ENCODE results near the gene CDK2AP2.
A peak's percentile ranks its signal among the peaks of the same experiment; 100 is the strongest.
"Not testable (repeated sequence)": the region's sequence is repeated elsewhere in the genome, so short reads cannot be mapped to it uniquely, and the experiment has no call there.

Gene CDK2AP2

DNA sequence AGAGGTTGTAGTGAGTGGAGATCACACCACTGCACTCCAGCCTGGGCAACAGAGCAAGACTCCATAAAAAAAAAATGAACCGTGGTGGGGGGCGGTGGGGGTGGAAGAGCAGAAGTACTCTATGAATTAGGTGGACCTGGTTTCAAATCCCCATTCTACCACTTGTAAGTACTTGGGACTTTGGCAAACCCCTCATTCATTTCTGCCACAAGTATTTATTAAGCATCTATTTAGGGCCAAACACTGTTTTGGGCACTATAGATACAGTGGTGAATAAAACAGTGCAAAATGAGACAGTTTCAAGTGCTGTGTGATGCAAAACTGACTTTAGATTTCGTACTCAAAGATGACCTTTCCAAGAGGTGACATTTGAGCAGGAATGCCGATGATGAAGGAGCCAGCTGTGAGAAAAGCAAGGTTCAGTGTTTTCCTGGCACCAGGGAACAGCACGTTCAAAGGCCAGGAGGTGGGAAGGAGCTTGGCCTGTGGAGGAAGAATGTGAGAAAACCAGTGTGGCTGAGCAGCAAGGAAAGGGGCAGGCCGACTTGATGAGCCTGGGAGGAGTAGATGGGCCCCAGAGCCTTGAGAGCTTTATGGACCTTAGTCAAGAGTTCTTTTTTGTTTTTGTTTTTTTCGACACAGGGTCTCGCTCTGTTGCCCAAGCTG lies 37.5 kb downstream of the CDK2AP2 start:
- Mint-ChIP-seq H3K36me3 (ENCODE audit: insufficient read depth) (peaks cover 8% of the 10 kb centered on the region), H3K27ac (ENCODE audit: low read depth) (no peak overlapping the region), H3K27me3 (no peaks in the 10 kb centered on the region), H3K9me3 (no peaks in the 10 kb centered on the region), H3K4me3 (peak overlapping the region; percentile 86), H3K4me1 (peaks cover 22% of the 10 kb centered on the region)
- ATAC-seq (replicated peaks; ENCODE audit: extremely low read depth, poor library complexity, severe bottlenecking) (no peak), DNase-seq (ENCODE audit: low spot score in 2 of 2) (no peak)

DNA sequence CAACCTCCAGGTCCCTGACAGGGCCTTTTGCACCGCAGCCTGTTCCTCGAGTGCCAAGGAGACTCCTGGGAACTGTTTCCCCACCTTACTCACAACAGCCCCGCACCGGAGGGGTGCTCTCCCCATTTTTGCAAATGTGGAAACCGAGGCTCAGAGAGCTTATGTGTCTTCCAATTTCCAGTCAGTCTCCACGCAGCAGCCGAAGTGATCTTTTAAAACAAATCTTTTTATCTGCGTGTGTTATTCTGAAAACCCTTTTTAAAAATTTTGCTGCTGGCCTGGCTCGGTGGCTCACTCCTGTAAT lies 38.5 kb downstream of the CDK2AP2 start:
- DNase-seq (ENCODE audit: low spot score in 2 of 2) (no peak), ATAC-seq (replicated peaks; ENCODE audit: extremely low read depth, poor library complexity, severe bottlenecking) (no peak)
- peaks cover 8% of the 10 kb centered on the region for H3K36me3 Mint-ChIP-seq (ENCODE audit: insufficient read depth)
- no peaks in the 10 kb centered on the region for H3K9me3 Mint-ChIP-seq
- peak overlapping the region; percentile 32 for H3K27ac Mint-ChIP-seq (ENCODE audit: low read depth)
- peaks cover 31% of the 10 kb centered on the region for H3K4me1 Mint-ChIP-seq
- H3K4me3 Mint-ChIP-seq: peak overlapping the region; percentile 86
- H3K27me3 Mint-ChIP-seq: no peaks in the 10 kb centered on the region

DNA sequence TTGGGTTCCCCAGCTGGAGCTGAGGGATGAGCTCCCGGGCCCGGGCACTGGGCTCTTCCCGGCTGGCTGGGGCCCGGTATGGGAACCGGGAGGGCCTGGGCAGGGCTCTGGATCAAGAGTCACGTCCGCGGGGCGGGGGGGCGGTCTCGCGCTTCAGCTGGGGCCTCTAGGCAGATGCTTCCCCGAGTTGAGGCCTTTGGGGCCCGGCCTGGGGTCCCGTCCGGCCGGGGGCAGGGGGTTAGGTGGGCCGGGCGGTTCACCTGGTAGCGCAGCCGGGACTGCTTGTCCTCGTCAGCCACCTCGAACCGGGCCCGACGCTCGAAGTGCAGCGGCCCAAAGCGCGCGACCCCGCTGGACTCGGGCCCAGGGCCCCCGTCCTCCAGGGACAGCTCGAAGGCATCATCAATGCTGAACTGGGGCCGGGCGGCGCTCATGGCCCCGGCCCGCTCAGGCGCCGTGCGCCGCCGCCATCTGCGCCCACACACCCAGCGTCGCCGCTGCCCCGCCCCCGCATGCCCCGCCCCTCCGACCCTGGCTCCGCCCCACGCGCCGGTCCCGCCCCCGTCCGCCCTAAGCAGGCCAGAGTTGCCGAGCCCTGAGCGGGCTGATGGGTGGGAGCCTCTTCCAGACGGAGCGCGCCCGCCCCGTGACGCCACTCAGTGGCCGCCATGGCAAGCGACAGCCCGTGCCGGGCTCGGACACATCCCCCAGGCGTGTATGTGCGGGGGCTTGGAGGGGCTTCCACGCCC lies 39.0 kb downstream of the CDK2AP2 start, which contains the start of gene TMEM134:
Gene TMEM134 (minus strand): TSS at position 493 of the 749 bp plus-strand sequence. CDS start 59 bp downstream, at position 434.
- Mint-ChIP-seq H3K27ac (ENCODE audit: low read depth) (peak within 1 kb of the TSS; percentile 61), H3K4me3 (peak within 1 kb of the TSS; percentile 86), H3K36me3 (ENCODE audit: insufficient read depth) (peaks cover 8% of the 10 kb centered on the region), H3K9me3 (no peaks in the 10 kb centered on the region), H3K27me3 (no peaks in the 10 kb centered on the region), H3K4me1 (peaks cover 31% of the 10 kb centered on the region)
- DNase-seq (ENCODE audit: low spot score in 2 of 2): peak; percentile 70 to 83
- ATAC-seq (replicated peaks; ENCODE audit: extremely low read depth, poor library complexity, severe bottlenecking): peak; percentile 73

DNA sequence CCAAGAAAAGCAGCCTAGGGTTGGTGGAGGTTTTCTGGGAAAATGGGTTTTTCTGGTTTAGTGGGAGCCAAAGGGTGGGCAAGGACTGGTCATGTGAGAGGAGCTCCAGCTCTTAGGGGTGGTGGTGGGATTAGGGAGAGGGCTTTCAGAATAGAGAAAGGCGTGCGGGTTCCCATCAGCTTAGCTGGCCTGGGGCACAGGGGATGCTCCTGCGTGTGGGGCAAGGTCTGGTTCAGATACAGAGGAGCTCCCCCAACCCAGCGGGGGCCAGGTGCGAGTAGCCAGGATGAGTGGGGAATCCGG lies 39.6 kb downstream of the CDK2AP2 start:
- DNase-seq (ENCODE audit: low spot score in 2 of 2) (no peak), ATAC-seq (replicated peaks; ENCODE audit: extremely low read depth, poor library complexity, severe bottlenecking) (no peak)
- peaks cover 8% of the 10 kb centered on the region for H3K36me3 Mint-ChIP-seq (ENCODE audit: insufficient read depth)
- H3K27me3 Mint-ChIP-seq: no peaks in the 10 kb centered on the region
- no peaks in the 10 kb centered on the region for H3K9me3 Mint-ChIP-seq
- peak overlapping the region; percentile 61 for H3K27ac Mint-ChIP-seq (ENCODE audit: low read depth)
- peak overlapping the region; percentile 86 for H3K4me3 Mint-ChIP-seq
- peaks cover 31% of the 10 kb centered on the region for H3K4me1 Mint-ChIP-seq

DNA sequence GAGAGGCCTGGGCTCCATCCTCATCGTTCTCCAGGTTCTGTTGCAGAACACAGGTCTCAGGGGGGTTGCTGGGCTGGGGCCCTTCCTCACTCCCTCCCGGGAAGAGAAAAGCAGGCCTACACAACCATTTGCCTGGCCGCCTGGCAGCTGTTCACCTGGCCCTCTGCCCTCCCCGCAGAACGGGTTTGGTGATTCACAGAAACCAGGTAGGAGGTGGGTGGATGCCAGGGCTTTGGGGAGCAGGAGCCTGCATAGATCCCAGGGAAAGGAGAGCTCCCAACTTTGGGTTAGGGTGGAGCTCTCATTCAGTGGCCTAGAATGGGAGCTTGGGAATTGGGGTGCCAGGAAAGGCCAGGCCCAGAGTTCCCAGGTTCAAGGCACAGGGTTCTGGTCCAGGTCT lies 39.9 kb downstream of the CDK2AP2 start:
- DNase-seq (ENCODE audit: low spot score in 2 of 2) (no peak), ATAC-seq (replicated peaks; ENCODE audit: extremely low read depth, poor library complexity, severe bottlenecking) (no peak)
- Mint-ChIP-seq H3K27me3 (no peaks in the 10 kb centered on the region), H3K27ac (ENCODE audit: low read depth) (peak overlapping the region; percentile 61), H3K36me3 (ENCODE audit: insufficient read depth) (peaks cover 8% of the 10 kb centered on the region), H3K9me3 (no peaks in the 10 kb centered on the region), H3K4me1 (peaks cover 31% of the 10 kb centered on the region), H3K4me3 (peak overlapping the region; percentile 86)

DNA sequence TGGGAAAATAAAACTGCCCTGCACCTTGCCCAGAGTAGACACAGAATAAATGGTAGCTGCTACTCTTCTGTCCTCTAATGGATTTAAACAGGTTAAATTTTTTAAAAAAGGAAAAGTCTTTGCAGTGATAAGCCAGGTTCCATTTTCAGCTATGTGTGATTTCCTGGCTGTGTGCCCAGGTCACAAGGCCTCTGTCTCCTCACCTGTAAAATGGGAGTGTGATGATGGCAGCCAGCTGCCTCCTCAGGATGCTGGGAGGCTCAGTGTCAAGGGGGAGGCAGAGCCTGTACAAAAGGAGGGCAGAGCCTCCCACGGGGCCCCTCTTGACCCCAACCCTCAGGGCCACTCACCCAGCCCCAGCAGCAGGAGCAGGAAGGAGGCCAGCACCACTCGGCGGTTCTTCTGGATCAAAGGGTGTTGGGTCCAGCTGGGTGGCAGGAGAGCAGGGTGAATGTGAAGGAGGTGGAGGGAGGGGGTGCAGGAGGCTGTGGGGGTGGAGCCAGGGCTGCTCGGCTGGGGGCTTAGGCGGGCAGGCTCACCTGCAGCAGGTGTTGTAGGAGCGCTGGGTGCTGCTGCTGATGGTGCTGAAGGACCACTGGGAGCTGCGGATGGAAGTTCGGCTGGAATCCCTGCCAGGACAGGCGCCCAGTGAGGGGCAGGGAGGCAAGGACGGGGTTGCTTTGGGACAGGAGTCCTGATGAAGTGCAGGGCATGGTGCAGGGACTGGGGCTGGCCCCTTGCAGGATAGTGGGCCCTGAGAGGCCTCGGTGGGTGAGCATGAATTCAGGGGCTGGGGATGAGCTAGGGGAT lies 40.8 kb downstream of the CDK2AP2 start:
- Mint-ChIP-seq H3K27me3 (no peaks in the 10 kb centered on the region), H3K9me3 (no peaks in the 10 kb centered on the region), H3K27ac (ENCODE audit: low read depth) (peak overlapping the region; percentile 61), H3K4me1 (peaks cover 31% of the 10 kb centered on the region), H3K36me3 (ENCODE audit: insufficient read depth) (peaks cover 8% of the 10 kb centered on the region), H3K4me3 (peak overlapping the region; percentile 86)
- DNase-seq (ENCODE audit: low spot score in 2 of 2) (no peak), ATAC-seq (replicated peaks; ENCODE audit: extremely low read depth, poor library complexity, severe bottlenecking) (no peak)

DNA sequence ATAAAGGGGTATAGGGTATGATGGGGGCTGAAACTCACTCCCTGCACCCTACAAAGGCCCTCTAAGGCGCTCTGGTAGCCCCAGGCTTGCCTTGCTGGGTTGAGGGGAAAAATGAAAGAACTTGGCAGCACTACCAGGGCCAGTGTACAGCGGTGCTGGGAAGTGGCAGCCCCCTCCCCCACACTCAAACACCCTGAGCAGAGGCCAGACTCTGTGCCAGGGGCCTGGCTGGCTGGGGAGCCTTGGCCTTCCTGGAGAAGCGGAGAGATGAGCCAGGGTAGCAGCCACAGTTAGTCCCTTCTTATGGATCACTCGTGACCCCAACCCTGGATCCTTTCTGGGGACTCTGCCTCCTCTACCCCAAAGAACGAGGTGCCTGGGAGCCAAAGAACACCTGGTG lies 41.6 kb downstream of the CDK2AP2 start:
- no peak for DNase-seq (ENCODE audit: low spot score in 2 of 2)
- peaks cover 31% of the 10 kb centered on the region for H3K4me1 Mint-ChIP-seq
- no peaks in the 10 kb centered on the region for H3K9me3 Mint-ChIP-seq
- H3K36me3 Mint-ChIP-seq (ENCODE audit: insufficient read depth): peaks cover 8% of the 10 kb centered on the region
- H3K4me3 Mint-ChIP-seq: peak overlapping the region; percentile 86
- H3K27ac Mint-ChIP-seq (ENCODE audit: low read depth): no peak overlapping the region
- H3K27me3 Mint-ChIP-seq: no peaks in the 10 kb centered on the region
- ATAC-seq (replicated peaks; ENCODE audit: extremely low read depth, poor library complexity, severe bottlenecking): no peak

DNA sequence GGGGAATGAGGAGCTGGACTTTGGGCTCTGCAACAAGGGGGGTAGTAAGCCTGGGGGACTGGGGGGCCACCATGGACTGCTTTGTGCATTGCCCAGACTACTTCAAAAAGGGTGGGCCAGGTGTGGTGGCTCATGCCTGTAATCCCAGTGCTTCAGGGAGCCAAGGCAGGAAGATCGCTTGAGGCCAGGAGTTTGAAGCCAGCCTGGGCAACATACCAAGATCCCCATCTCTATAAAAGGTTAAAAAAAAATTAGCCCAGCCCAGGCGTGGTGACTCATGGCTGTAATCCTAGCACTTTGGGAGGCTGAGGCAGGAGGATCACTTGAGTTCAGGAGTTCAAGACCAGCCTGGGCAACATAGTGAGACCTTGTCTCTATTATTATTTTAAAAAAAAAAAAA lies 42.4 kb downstream of the CDK2AP2 start:
- H3K9me3 Mint-ChIP-seq; H3K27me3 Mint-ChIP-seq; ATAC-seq (replicated peaks; ENCODE audit: extremely low read depth, poor library complexity, severe bottlenecking); DNase-seq (ENCODE audit: low spot score in 2 of 2): not testable (repeated sequence)
- peaks cover 10% of the 10 kb centered on the region for H3K36me3 Mint-ChIP-seq (ENCODE audit: insufficient read depth)
- peaks cover 31% of the 10 kb centered on the region for H3K4me1 Mint-ChIP-seq
- peak overlapping the region; percentile 88 for H3K4me3 Mint-ChIP-seq
- H3K27ac Mint-ChIP-seq (ENCODE audit: low read depth): peak overlapping the region; percentile 84

DNA sequence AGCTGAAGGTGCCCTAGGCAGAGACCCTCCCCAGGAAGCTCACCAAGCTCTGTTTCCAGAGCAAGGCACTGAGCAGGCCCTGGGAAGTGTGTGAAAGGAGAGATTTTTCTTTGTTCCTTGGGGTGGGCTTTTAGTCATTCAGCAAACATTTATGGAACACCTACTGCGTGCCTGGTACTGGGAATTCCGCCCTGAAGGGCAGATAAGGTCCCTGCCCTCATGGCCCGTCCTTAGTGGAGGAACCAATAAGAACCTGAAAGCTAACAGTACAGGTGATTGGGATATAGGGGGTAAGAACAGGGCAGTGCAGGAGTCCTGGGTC lies 42.8 kb downstream of the CDK2AP2 start:
- DNase-seq (ENCODE audit: low spot score in 2 of 2): no peak
- peaks cover 31% of the 10 kb centered on the region for H3K4me1 Mint-ChIP-seq

DNA sequence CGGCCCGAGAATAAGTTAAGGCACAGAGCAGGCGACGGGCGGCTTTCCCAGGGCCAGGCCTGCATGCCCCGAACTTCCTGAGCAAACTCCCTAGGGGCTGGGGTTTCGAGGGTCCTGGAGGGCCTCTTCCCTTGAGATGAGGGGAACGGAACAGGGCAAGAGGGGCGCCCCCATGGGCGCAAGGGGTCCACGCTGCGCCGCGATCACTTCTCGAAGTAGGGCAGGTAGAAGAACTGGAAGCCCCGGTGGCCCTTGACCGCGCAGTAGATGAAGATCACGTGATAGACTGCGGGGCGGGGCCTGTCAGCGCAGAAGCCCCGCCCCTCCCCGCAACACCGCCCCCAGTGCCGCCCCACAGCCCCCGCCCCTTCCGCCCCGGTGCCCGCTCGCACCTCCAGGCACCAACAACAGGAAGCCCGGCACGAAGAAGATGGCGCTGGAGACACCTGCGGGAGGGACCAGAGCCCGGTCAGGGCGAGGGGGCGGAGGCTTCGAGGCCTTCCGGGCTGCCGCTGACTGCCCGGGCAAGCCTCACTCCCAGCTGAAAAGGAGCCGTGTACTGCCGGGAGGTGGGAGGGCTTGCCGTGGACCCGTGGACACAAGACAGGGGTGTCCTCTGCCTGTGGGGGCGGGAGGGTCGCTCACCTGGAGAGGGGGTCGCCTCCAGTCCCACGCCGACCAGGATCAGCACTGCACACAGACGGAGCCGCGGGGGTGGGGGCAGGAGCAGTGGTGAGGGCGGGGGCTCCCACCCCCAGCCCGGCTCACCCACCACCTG lies 43.4 kb downstream of the CDK2AP2 start:
- Mint-ChIP-seq H3K36me3 (ENCODE audit: insufficient read depth) (peaks cover 12% of the 10 kb centered on the region), H3K27me3 (no peaks in the 10 kb centered on the region), H3K9me3 (no peaks in the 10 kb centered on the region), H3K27ac (ENCODE audit: low read depth) (peak overlapping the region; percentile 84), H3K4me3 (peak overlapping the region; percentile 88), H3K4me1 (peaks cover 31% of the 10 kb centered on the region)
- peak; percentile 84 for ATAC-seq (replicated peaks; ENCODE audit: extremely low read depth, poor library complexity, severe bottlenecking)
- peak; percentile 79 to 87 for DNase-seq (ENCODE audit: low spot score in 2 of 2)

More for the DNA sequence above, 42.8 kb downstream of the CDK2AP2 start:
- Mint-ChIP-seq H3K4me3 (peak overlapping the region; percentile 88), H3K27me3 (no peaks in the 10 kb centered on the region), H3K36me3 (ENCODE audit: insufficient read depth) (peaks cover 10% of the 10 kb centered on the region), H3K27ac (ENCODE audit: low read depth) (peak overlapping the region; percentile 84), H3K9me3 (no peaks in the 10 kb centered on the region)
- no peak for ATAC-seq (replicated peaks; ENCODE audit: extremely low read depth, poor library complexity, severe bottlenecking)

DNA sequence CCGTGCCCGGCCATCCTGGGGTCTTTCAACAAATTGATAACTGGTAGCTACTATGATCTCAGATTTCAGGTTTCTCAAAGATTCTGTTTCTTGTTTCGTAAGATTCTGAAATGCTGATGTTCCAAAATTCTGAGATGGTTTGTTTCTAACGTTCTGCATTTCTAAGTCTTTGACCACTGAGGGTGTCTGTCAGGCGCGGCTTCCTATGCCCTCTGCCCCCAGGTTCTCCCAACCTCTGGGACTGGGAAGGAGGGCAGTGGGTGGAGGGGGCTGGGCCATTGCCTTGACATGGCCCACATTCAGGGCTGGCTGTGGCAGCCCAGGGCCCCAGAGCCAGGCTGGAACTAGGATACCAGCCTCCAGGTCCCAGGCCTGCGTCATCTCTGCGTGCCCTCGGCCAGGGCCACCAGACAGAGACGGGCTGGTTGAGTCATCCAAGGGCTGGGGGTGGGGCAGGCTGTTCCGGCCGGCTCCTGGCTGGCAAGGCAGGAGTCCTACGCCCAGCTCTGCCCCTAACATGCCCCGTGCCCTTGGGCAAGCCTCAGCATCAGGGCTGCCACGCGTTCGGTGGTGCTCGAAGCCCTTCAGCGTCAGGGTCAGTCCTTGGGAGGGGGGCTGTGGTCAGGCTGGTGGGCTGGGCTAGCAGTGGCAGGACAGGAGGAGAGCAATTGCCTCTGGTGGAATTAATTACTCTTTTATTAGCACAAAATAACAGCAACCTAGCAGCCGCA lies 44.1 kb downstream of the CDK2AP2 start:
- Mint-ChIP-seq H3K36me3 (ENCODE audit: insufficient read depth) (peaks cover 12% of the 10 kb centered on the region), H3K27me3 (no peaks in the 10 kb centered on the region), H3K4me3 (peak overlapping the region; percentile 88), H3K9me3 (no peaks in the 10 kb centered on the region), H3K27ac (ENCODE audit: low read depth) (peak overlapping the region; percentile 84), H3K4me1 (peaks cover 31% of the 10 kb centered on the region)
- ATAC-seq (replicated peaks; ENCODE audit: extremely low read depth, poor library complexity, severe bottlenecking) (no peak), DNase-seq (ENCODE audit: low spot score in 2 of 2) (no peak)

DNA sequence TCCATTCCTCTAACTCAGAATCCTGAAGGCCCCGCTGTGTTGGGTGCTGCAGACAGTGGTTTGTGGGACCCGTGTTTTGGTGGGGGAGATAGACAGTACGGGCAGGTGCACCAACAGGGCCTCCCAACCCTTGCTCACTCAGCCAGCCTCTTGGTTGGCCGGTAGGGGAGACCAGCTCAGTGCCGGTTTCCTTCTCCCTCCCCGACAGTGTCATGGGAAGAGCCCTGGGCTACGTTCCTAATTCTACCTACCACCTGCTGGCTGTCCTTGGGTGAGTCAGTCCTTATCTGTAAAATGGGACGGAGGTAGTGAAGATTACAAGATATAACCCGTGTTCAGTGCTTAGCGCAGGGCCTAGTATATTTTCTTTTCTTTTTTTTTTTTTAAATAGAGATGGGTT lies 44.8 kb downstream of the CDK2AP2 start:
- H3K36me3 Mint-ChIP-seq (ENCODE audit: insufficient read depth): peaks cover 8% of the 10 kb centered on the region
- H3K27ac Mint-ChIP-seq (ENCODE audit: low read depth): no peak overlapping the region
- no peaks in the 10 kb centered on the region for H3K27me3 Mint-ChIP-seq
- no peak for ATAC-seq (replicated peaks; ENCODE audit: extremely low read depth, poor library complexity, severe bottlenecking)
- DNase-seq (ENCODE audit: low spot score in 2 of 2): no peak
- no peak overlapping the region for H3K4me3 Mint-ChIP-seq
- no peaks in the 10 kb centered on the region for H3K9me3 Mint-ChIP-seq
- H3K4me1 Mint-ChIP-seq: peaks cover 26% of the 10 kb centered on the region

Data from central memory CD8-positive, alpha-beta T cell (primary cell).